Stromal cell of bone marrow (primary cell): Measurements from ENCODE around the gene SLC38A4.

Source experiments
- DNase-seq: peaks from one replicate; pipeline ENCODE4 v3.0.0-alpha.2; 2012; ENCODE audit warnings: low read depth

SLC38A4 gene

GRCh38 chr12:46814143-46814542, 11.7 kb downstream of the SLC38A4 start:
- DNase-seq: no peak

- DNase-seq: no peak
Measured at GRCh38 chr12:46811185-46811584, 14.6 kb downstream of the SLC38A4 start.

- DNase-seq: no peak
Measured at GRCh38 chr12:46808955-46809697, 16.7 kb downstream of the SLC38A4 start.

GRCh38 chr12:46808317-46808716, 17.5 kb downstream of the SLC38A4 start:
- DNase-seq: no peak

- no peak for DNase-seq
Measured at GRCh38 chr12:46804054-46804453, 21.7 kb downstream of the SLC38A4 start.

GRCh38 chr12:46803517-46803916, 22.3 kb downstream of the SLC38A4 start:
- DNase-seq: no peak

GRCh38 chr12:46801293-46801692, 24.5 kb downstream of the SLC38A4 start:
- DNase-seq: no peak

- DNase-seq: no peak
Measured at GRCh38 chr12:46800160-46800559, 25.6 kb downstream of the SLC38A4 start.

GRCh38 chr12:46798648-46799047, 27.1 kb downstream of the SLC38A4 start:
- no peak for DNase-seq

GRCh38 chr12:46798056-46798455, 27.7 kb downstream of the SLC38A4 start:
- no peak for DNase-seq

- DNase-seq: no peak
Measured at GRCh38 chr12:46795988-46796387, 29.8 kb downstream of the SLC38A4 start.

GRCh38 chr12:46794593-46795190, 31.1 kb downstream of the SLC38A4 start:
- DNase-seq: no peak

- DNase-seq: no peak
Measured at GRCh38 chr12:46792925-46793324, 32.9 kb downstream of the SLC38A4 start.

- DNase-seq: no peak
Measured at GRCh38 chr12:46790066-46790465, 35.7 kb downstream of the SLC38A4 start.

- no peak for DNase-seq
Measured at GRCh38 chr12:46788072-46788887, 37.5 kb downstream of the SLC38A4 start.

- no peak for DNase-seq
Measured at GRCh38 chr12:46787496-46788055, 38.2 kb downstream of the SLC38A4 start.

GRCh38 chr12:46786774-46787173, 39.0 kb downstream of the SLC38A4 start:
- no peak for DNase-seq

- DNase-seq: no peak
Measured at GRCh38 chr12:46785382-46785781, 40.4 kb downstream of the SLC38A4 start.

- no peak for DNase-seq
Measured at GRCh38 chr12:46783871-46784270, 41.9 kb downstream of the SLC38A4 start.

- no peak for DNase-seq
Measured at GRCh38 chr12:46779879-46780278, 45.9 kb downstream of the SLC38A4 start.

- DNase-seq: no peak
Measured at GRCh38 chr12:46779063-46779462, 46.7 kb downstream of the SLC38A4 start.

GRCh38 chr12:46778415-46778814, 47.4 kb downstream of the SLC38A4 start:
- DNase-seq: no peak

GRCh38 chr12:46777587-46777986, 48.2 kb downstream of the SLC38A4 start:
- DNase-seq: no peak
